ENCODE measurements around the gene CRYAA. TPM values are rescaled to one million over a fixed set of nuclear protein-coding genes. Genes with fewer than 3 reads are reported as not detected.

CRYAA gene
- total and polyA plus RNA-seq, 2 donors (not counting 3 experiments of a cell fraction or from before 2014, with no cell fraction given), result not detected

- no peaks in the 10 kb centered on the region for H3K9me3 ChIP-seq (replicated peaks; ENCODE audit: control insufficient read depth, insufficient read depth, low read length)
- no peak for TF ChIP-seq POLR2A (IDR thresholded peaks at IDR 0.05; ENCODE audit: low read depth, low read length)
- TF ChIP-seq JUN (IDR thresholded peaks at IDR 0.05; ENCODE audit: borderline replicate concordance, insufficient read depth, insufficient read length, low read depth), result no peak
- no peak for TF ChIP-seq GATA2 (IDR thresholded peaks at IDR 0.05; ENCODE audit: insufficient read depth, insufficient read length, low read depth, low read length)
- no peak for TF ChIP-seq FOS (IDR thresholded peaks at IDR 0.05; ENCODE audit: borderline replicate concordance, insufficient read depth, low read length)
- no peak for TF ChIP-seq MAX (IDR thresholded peaks at IDR 0.05; ENCODE audit: insufficient read depth, insufficient read length)
- no peak for TF ChIP-seq MYC (IDR thresholded peaks at IDR 0.05; ENCODE audit: low read depth, low read length)
- no peak for TF ChIP-seq POLR2AphosphoS5 (IDR thresholded peaks at IDR 0.05; ENCODE audit: insufficient read depth, low read depth, low read length)
- no peak for TF ChIP-seq EZH2 (IDR thresholded peaks at IDR 0.05; ENCODE audit: borderline replicate concordance, low read depth, low read length, severe bottlenecking)
- no peak overlapping the region for H3K4me2 ChIP-seq (ENCODE audit: insufficient read depth, low read length)
- no peak overlapping the region for H2AFZ ChIP-seq (ENCODE audit: low read depth, low read length)
- no peaks in the 10 kb centered on the region for H3K36me3 ChIP-seq (ENCODE audit: control insufficient read depth in 2 of 2, extremely low read depth in 1 of 2, insufficient read depth in 2 of 2, low read length in 2 of 2)
- peaks cover 11 to 27% of the 10 kb centered on the region in 2 experiments for H3K27me3 ChIP-seq (ENCODE audit: control insufficient read depth in 2 of 2, insufficient read depth in 2 of 2, low read length in 2 of 2)
- CTCF ChIA-PET, result no interaction called here
- no peaks in the 10 kb centered on the region for H3K79me2 ChIP-seq (ENCODE audit: control insufficient read depth, insufficient read depth, low read length)
- no TSS peak for BruUV-seq (replicated peaks)
- no peak overlapping the region for H3K4me3 ChIP-seq (replicated peaks in 1 of 3; ENCODE audit: insufficient read depth in 1 of 3, low read depth in 1 of 3, low read length in 3 of 3)
- no peak overlapping the region for H3K9ac ChIP-seq (replicated peaks; ENCODE audit: extremely low read depth, insufficient read depth, low read length)
- no peaks in the 10 kb centered on the region for H4K20me1 ChIP-seq (replicated peaks; ENCODE audit: control insufficient read depth, extremely low read depth, insufficient read depth, low read length)
- no peaks in the 10 kb centered on the region for H3K4me1 ChIP-seq (ENCODE audit: control insufficient read depth, extremely low read depth, insufficient read depth, low read length)
- DNase-seq (ENCODE audit: low read depth, low spot score) (no peak), FAIRE-seq (no peak)
- dilution Hi-C loops (cut with MboI; ENCODE audit: extremely low pct_ligation_motif_present, low sequenced_read_pairs) (no loop called here), intact Hi-C loops (cut with micrococcal nuclease) (no loop called here)
- POLR2A ChIA-PET, result no interaction called here
- no peak overlapping the region for H3K27ac ChIP-seq (ENCODE audit: insufficient read depth, low read depth, low read length)
- no peaks in the 10 kb centered on the region for H3K9me1 ChIP-seq (replicated peaks; ENCODE audit: control insufficient read depth, extremely low read depth, insufficient read depth, low read length)
Observed at GRCh38 chr21:43195121-43196021, 26.6 kb downstream of the CRYAA start.

All from endothelial cell of umbilical vein (primary cell).